ENCODE results near the gene ARAP3.

The ARAP3 gene

GRCh38 chr5:141647242-141647641, 34.8 kb downstream of the ARAP3 start:
- TF ChIP-seq, protein P1, sequence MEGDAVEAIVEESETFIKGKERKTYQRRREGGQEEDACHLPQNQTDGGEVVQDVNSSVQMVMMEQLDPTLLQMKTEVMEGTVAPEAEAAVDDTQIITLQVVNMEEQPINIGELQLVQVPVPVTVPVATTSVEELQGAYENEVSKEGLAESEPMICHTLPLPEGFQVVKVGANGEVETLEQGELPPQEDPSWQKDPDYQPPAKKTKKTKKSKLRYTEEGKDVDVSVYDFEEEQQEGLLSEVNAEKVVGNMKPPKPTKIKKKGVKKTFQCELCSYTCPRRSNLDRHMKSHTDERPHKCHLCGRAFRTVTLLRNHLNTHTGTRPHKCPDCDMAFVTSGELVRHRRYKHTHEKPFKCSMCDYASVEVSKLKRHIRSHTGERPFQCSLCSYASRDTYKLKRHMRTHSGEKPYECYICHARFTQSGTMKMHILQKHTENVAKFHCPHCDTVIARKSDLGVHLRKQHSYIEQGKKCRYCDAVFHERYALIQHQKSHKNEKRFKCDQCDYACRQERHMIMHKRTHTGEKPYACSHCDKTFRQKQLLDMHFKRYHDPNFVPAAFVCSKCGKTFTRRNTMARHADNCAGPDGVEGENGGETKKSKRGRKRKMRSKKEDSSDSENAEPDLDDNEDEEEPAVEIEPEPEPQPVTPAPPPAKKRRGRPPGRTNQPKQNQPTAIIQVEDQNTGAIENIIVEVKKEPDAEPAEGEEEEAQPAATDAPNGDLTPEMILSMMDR (conservative IDR thresholded peaks at IDR 0.05) = no peak
- no peak for TF ChIP-seq ZFX (IDR thresholded peaks at IDR 0.05)
- no peak overlapping the region for H3K27ac ChIP-seq

DNA sequence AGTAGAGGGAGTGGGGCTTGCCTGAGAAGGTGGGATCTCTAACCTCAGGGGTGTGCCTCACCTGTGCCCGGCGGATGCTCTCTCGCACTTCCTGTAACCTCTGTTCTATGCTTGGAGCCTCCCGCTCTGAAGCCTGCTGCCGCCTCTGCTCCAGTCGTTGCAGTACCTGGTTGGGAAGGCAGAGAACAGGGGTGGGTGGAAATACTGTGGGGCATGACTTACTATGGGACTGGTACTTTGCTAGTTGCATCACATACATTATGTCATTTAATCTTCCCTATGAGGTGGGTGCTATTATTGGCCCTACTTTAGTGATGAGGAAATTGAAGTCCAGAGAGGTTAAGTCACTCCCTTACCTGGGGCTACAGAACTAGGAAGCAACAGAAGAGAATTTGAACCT, 36.0 kb downstream of the ARAP3 start:
- TF ChIP-seq, protein P1 (conservative IDR thresholded peaks at IDR 0.05) = no peak
- TF ChIP-seq ZFX (IDR thresholded peaks at IDR 0.05) = no peak
- H3K27ac ChIP-seq = no peak overlapping the region

GRCh38 chr5:141641634-141642267, 40.3 kb downstream of the ARAP3 start:
- H3K27ac ChIP-seq = no peak overlapping the region
- TF ChIP-seq, protein P1 (conservative IDR thresholded peaks at IDR 0.05) = no peak
- no peak for TF ChIP-seq ZFX (IDR thresholded peaks at IDR 0.05)

DNA sequence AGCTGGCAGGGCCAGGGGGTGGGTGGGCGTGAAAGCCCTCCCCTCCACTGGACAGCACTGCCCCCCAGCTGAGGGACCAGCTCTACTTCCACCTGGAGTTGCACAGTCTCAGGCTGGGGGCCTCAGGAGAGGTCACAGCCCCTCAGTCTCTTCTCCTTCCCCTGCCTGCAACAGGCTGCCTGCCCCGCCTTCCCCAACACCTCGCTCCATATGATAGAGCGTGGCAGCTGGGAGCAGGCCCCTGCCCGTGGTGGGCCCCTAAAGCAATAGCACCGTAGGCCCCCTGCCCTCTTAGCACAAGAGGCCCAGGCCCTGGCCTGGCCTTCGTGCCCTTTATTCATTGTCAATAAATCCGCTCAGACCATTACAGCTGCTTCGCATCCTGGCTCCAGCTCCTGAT, 41.3 kb downstream of the ARAP3 start:
- no peak overlapping the region for H3K27ac ChIP-seq
- TF ChIP-seq, protein P1 (conservative IDR thresholded peaks at IDR 0.05) = no peak
- TF ChIP-seq ZFX (IDR thresholded peaks at IDR 0.05) = no peak

DNA sequence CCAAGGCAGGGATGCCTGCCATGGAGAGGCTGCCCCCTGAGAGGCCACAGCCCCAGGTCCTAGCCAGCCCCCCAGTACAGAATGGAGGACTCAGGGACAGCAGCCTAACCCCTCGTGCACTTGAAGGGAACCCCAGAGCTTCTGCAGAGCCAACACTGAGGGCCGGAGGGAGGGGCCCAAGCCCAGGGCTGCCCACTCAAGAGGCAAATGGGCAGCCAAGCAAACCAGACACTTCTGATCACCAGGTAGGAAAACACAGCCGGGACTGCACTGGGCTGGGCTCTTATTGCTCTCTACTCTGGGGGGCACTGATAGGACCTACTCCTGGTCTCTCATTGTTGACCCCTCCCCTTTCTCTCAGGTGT, 42.0 kb downstream of the ARAP3 start:
- no peak for TF ChIP-seq ZFX (IDR thresholded peaks at IDR 0.05)
- TF ChIP-seq, protein P1 (conservative IDR thresholded peaks at IDR 0.05) = no peak
- H3K27ac ChIP-seq = no peak overlapping the region

- H3K27ac ChIP-seq = no peak overlapping the region
- TF ChIP-seq, protein P1 (conservative IDR thresholded peaks at IDR 0.05) = no peak
- no peak for TF ChIP-seq ZFX (IDR thresholded peaks at IDR 0.05)
Observed at GRCh38 chr5:141639357-141640050, 42.5 kb downstream of the ARAP3 start.

DNA sequence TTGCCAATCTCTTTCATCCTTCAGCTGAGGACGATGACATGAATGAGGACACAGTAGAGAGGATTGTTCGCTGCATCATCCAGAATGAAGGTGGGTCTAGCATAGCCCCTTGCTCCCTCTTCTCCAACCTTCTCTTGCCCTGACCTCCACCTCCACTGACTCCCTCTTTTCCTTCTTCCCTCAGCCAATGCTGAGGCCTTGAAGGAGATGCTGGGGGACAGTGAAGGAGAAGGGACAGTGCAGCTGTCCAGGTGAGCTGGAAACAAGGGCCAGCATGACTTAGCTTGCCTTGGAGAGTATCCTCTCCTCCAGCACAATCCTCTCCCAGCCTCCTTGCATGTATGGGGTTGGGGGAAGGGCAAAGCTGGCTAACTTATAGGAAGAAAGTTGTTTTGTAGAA, 43.3 kb downstream of the ARAP3 start:
- H3K27ac ChIP-seq = no peak overlapping the region
- TF ChIP-seq, protein P1 (conservative IDR thresholded peaks at IDR 0.05) = no peak
- TF ChIP-seq ZFX (IDR thresholded peaks at IDR 0.05) = no peak

Data from C4-2B (cell line).